ENCODE data around the gene MYH14.

- no peak for TF ChIP-seq CTCF (conservative IDR thresholded peaks at IDR 0.05; ENCODE audit: low read length)
- TF ChIP-seq EZH2phosphoT487 (IDR thresholded peaks at IDR 0.05; ENCODE audit: borderline replicate concordance, low read depth, low read length) = no peak
Observed at GRCh38 chr19:50231821-50232220, 28.4 kb downstream of the MYH14 start.
